Tibial nerve (tissue), 4 donors: ENCODE results near the gene ZSWIM6. TPM values are rescaled to one million over a fixed set of nuclear protein-coding genes. Genes with fewer than 3 reads are reported as not detected.

Source experiments
- DNase-seq, 2 donors: peaks; one replicate each; pipeline ENCODE4 v3.0.0-alpha.2; 2019; ENCODE audit warnings: low spot score in 2 of 2
- H3K27ac ChIP-seq, 4 donors: fragments of 200-600 bp; sonication (generic) in 3 of 4; one replicate each; pipeline ENCODE4 v1.5.1; 2017 to 2019; ENCODE audit warnings: mild to moderate bottlenecking in 1 of 4
- H3K27me3 ChIP-seq, 2 donors: fragments of 200-600 bp; sonication (generic) in 1 of 2; one replicate each; pipeline versions ENCODE4 v1.5.1 to v1.6.0; 2017 to 2019
- H3K36me3 ChIP-seq, 3 donors: fragments of 200-600 bp; sonication (generic); one replicate each; pipeline ENCODE4 v1.5.1; 2018 to 2019
- H3K4me1 ChIP-seq, 4 donors: fragments of 200-600 bp; sonication (generic) in 3 of 4; one replicate each; pipeline ENCODE4 v1.5.1; 2017 to 2019
- H3K4me3 ChIP-seq, 4 donors: fragments of 200-600 bp; sonication (generic) in 3 of 4; one replicate each; pipeline ENCODE4 v1.5.1; 2017 to 2019; ENCODE audit warnings: mild to moderate bottlenecking in 1 of 4, moderate library complexity in 1 of 4
- H3K9me3 ChIP-seq, 4 donors: fragments of 200-600 bp; sonication (generic) in 3 of 4; one replicate each; pipeline ENCODE4 v1.5.1; 2017 to 2019
- EP300 ChIP-seq, 2 donors: sonication (generic); formaldehyde crosslinking; IDR thresholded peaks; one replicate each; pipeline ENCODE4 v1.6.1; 2017; ENCODE audit warnings: antibody characterized with exemption in 2 of 2, mild to moderate bottlenecking in 1 of 2
- POLR2A ChIP-seq, 2 donors: fragments of 450-650 bp; IDR thresholded peaks; one replicate each; pipeline ENCODE4 v1.6.1; 2017; ENCODE audit warnings: antibody characterized with exemption in 2 of 2, mild to moderate bottlenecking in 2 of 2, moderate library complexity in 2 of 2
- WGBS, 2 donors: methylation state at CpG; one replicate each; pipeline ENCODE4 v1.1.5; 2018; 5-methylcytosine and 5-hydroxymethylcytosine counted together
- total RNA-seq, 4 donors: library from RNA; depleted of rRNA; stranded (reverse); fragments of >200 nt; gene quantifications; one replicate each; pipeline ENCODE4 v1.1.0, GENCODE V29; 2016
- TF ChIP-seq, protein P1 (sequence below), 5 experiments: fragments of 200-600 bp in 3 of 5; fragments of 450-650 bp in 2 of 5; sonication (generic) in 3 of 5; IDR thresholded peaks; one replicate each; pipeline ENCODE4 v1.5.1; 2016 to 2019; ENCODE audit warnings: antibody characterized with exemption in 5 of 5, mild to moderate bottlenecking in 3 of 5, moderate library complexity in 2 of 5

ZSWIM6 gene
- total RNA-seq, 4 donors from 2014 or later, result 10.6 to 15.5 (median 13.7) TPM

- Histone ChIP-seq H3K9me3 (no peaks in the 10 kb centered on the region), H3K4me1 (peaks cover 0 to 19% (median 3%) of the 10 kb centered on the region in 4 donors), H3K27me3 (no peaks in the 10 kb centered on the region), H3K27ac (no peak overlapping the region), H3K4me3 (no peak overlapping the region), H3K36me3 (no peaks in the 10 kb centered on the region)
- DNase-seq, result no peak
- 71% methylated on average over 15 of the region's 15 CpGs for WGBS, 2 donors
- TF ChIP-seq, protein P1, sequence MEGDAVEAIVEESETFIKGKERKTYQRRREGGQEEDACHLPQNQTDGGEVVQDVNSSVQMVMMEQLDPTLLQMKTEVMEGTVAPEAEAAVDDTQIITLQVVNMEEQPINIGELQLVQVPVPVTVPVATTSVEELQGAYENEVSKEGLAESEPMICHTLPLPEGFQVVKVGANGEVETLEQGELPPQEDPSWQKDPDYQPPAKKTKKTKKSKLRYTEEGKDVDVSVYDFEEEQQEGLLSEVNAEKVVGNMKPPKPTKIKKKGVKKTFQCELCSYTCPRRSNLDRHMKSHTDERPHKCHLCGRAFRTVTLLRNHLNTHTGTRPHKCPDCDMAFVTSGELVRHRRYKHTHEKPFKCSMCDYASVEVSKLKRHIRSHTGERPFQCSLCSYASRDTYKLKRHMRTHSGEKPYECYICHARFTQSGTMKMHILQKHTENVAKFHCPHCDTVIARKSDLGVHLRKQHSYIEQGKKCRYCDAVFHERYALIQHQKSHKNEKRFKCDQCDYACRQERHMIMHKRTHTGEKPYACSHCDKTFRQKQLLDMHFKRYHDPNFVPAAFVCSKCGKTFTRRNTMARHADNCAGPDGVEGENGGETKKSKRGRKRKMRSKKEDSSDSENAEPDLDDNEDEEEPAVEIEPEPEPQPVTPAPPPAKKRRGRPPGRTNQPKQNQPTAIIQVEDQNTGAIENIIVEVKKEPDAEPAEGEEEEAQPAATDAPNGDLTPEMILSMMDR (IDR thresholded peaks at IDR 0.05), result no peak
- TF ChIP-seq POLR2A (IDR thresholded peaks at IDR 0.05) (no peak), EP300 (IDR thresholded peaks at IDR 0.05) (no peak)
Observed at GRCh38 chr5:61304590-61305381, 27.3 kb upstream of the ZSWIM6 start.

GRCh38 chr5:61306531-61307131 lies 25.4 kb upstream of the ZSWIM6 start:
- no peak for TF ChIP-seq POLR2A (IDR thresholded peaks at IDR 0.05)
- TF ChIP-seq EP300 (IDR thresholded peaks at IDR 0.05), result no peak
- TF ChIP-seq, protein P1 (IDR thresholded peaks at IDR 0.05), result no peak
- H3K27ac ChIP-seq, result no peak overlapping the region
- DNase-seq, result no peak
- no peak overlapping the region for H3K4me3 ChIP-seq
- H3K27me3 ChIP-seq, result no peaks in the 10 kb centered on the region
- WGBS, 2 donors, result 77 to 78% methylated on average over 5 of the region's 5 CpGs
- peaks cover 0 to 19% (median 3%) of the 10 kb centered on the region in 4 donors for H3K4me1 ChIP-seq
- no peaks in the 10 kb centered on the region for H3K36me3 ChIP-seq
- H3K9me3 ChIP-seq, result no peaks in the 10 kb centered on the region

DNA sequence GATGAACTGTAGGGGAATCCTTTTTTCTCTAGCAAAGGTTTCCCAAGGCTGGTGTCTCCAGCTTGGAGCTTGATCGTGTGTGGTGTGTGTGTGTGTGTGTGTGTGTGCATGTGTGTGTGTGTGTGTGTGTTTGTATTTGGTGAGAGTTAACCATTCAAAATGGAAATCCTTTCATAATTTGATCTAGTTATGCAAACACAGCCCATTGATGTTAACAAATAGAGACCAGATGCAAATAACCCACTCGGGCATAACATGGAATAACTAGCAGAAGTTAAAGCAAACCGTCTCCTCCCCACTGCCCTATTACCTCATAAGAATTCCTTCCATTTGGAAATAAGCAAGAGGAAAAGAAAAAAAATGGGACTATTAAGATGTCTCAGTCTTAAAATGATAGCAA lies 24.9 kb upstream of the ZSWIM6 start:
- Histone ChIP-seq H3K4me1 (peaks cover 0 to 14% (median 1%) of the 10 kb centered on the region in 4 donors), H3K4me3 (no peak overlapping the region), H3K27me3 (no peaks in the 10 kb centered on the region), H3K27ac (no peak overlapping the region), H3K9me3 (no peaks in the 10 kb centered on the region), H3K36me3 (no peaks in the 10 kb centered on the region)
- no peak for DNase-seq
- WGBS, 2 donors, result 68 to 70% methylated on average over 3 of the region's 3 CpGs
- TF ChIP-seq EP300 (IDR thresholded peaks at IDR 0.05) (no peak), POLR2A (IDR thresholded peaks at IDR 0.05) (no peak)
- TF ChIP-seq, protein P1 (IDR thresholded peaks at IDR 0.05), result no peak

GRCh38 chr5:61307611-61308010 lies 24.4 kb upstream of the ZSWIM6 start:
- no peak overlapping the region for H3K4me3 ChIP-seq
- no peak for DNase-seq
- H3K27me3 ChIP-seq, result no peaks in the 10 kb centered on the region
- 92 to 98% methylated on average over 1 of the region's 1 CpG for WGBS, 2 donors
- H3K4me1 ChIP-seq, result peaks cover 0 to 9% (median 0%) of the 10 kb centered on the region in 4 donors
- no peak for TF ChIP-seq EP300 (IDR thresholded peaks at IDR 0.05)
- TF ChIP-seq, protein P1 (IDR thresholded peaks at IDR 0.05), result no peak
- no peak for TF ChIP-seq POLR2A (IDR thresholded peaks at IDR 0.05)
- H3K9me3 ChIP-seq, result no peaks in the 10 kb centered on the region
- H3K27ac ChIP-seq, result no peak overlapping the region
- H3K36me3 ChIP-seq, result no peaks in the 10 kb centered on the region

DNA sequence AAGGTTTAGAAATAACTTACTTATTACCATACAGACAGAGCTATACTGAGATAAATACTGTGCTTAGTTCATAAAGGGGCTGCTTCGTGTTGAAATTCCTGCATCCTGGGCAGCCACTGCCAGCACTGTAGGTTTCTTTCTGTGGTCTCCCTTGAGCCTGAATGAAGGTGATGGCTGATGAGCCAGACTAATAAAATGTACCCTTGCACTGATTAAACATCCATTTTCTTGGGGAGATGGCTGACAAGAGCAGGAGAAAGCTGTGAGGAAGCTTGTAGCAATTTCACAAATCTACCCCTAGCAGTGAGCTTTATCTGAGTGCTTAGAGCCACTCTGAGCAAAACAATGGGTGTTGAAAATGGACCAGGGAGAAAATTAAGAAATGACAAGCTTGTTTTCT lies 23.3 kb upstream of the ZSWIM6 start:
- 59 to 72% methylated on average over 1 of the region's 1 CpG for WGBS, 2 donors
- H3K4me3 ChIP-seq, result no peak overlapping the region

More for the DNA sequence above, 23.3 kb upstream of the ZSWIM6 start:
- Histone ChIP-seq H3K27me3 (no peaks in the 10 kb centered on the region), H3K36me3 (no peaks in the 10 kb centered on the region), H3K9me3 (no peaks in the 10 kb centered on the region), H3K4me1 (peaks cover 0 to 3% (median 0%) of the 10 kb centered on the region in 4 donors), H3K27ac (no peak overlapping the region)
- no peak for DNase-seq
- TF ChIP-seq, protein P1 (IDR thresholded peaks at IDR 0.05), result no peak
- TF ChIP-seq EP300 (IDR thresholded peaks at IDR 0.05), result no peak
- no peak for TF ChIP-seq POLR2A (IDR thresholded peaks at IDR 0.05)
